HG02610 (cell line): ENCODE data around the gene ZNF41.
A peak's percentile ranks its signal among the peaks of the same experiment; 100 is the strongest.
"Not testable (repeated sequence)": the region's sequence is repeated elsewhere in the genome, so short reads cannot be mapped to it uniquely, and the experiment has no call there.

Source experiments
- ATAC-seq: cut with Tn5 transposase; IDR thresholded peaks from one replicate; pipeline ENCODE4 v1.9.1; 2021; ENCODE audit warnings: mild to moderate bottlenecking, moderate library complexity; ENCODE audit not compliant: unreplicated experiment

Gene ZNF41

GRCh38 chrX:47482512-47483305 lies at the start of gene ZNF41:
Gene ZNF41, minus strand, starts transcription at chrX:47483222. Its CDS starts 15,741 bp downstream, at chrX:47467481.
- peak; percentile 91 for ATAC-seq

GRCh38 chrX:47530049-47530448 lies 47.0 kb upstream of the ZNF41 start:
- ATAC-seq = no peak

- ATAC-seq = no peak
These were observed 46.5 kb upstream of the ZNF41 start for GRCh38 chrX:47529548-47529947.

GRCh38 chrX:47523713-47524166 lies 40.7 kb upstream of the ZNF41 start:
- no peak for ATAC-seq

GRCh38 chrX:47523297-47523696 lies 40.3 kb upstream of the ZNF41 start:
- peak; percentile 83 for ATAC-seq

- ATAC-seq = no peak
These were observed 35.1 kb upstream of the ZNF41 start for GRCh38 chrX:47518144-47518543.

- no peak for ATAC-seq
These were observed 33.1 kb upstream of the ZNF41 start for GRCh38 chrX:47515941-47516665.

- ATAC-seq = no peak
These were observed 31.7 kb upstream of the ZNF41 start for GRCh38 chrX:47514533-47515235.

- peak; percentile 75 for ATAC-seq
These were observed 30.3 kb upstream of the ZNF41 start for GRCh38 chrX:47513034-47513965.

- not testable (repeated sequence) for ATAC-seq
These were observed 29.4 kb upstream of the ZNF41 start for GRCh38 chrX:47512383-47512782.

GRCh38 chrX:47507153-47507867 lies 24.3 kb upstream of the ZNF41 start:
- no peak for ATAC-seq

GRCh38 chrX:47503151-47503550 lies 20.1 kb upstream of the ZNF41 start:
- no peak for ATAC-seq

- no peak for ATAC-seq
These were observed 19.5 kb upstream of the ZNF41 start for GRCh38 chrX:47502316-47503125.

- ATAC-seq = no peak
These were observed 18.4 kb upstream of the ZNF41 start for GRCh38 chrX:47501226-47502074.

GRCh38 chrX:47500554-47500953 lies 17.5 kb upstream of the ZNF41 start:
- no peak for ATAC-seq

GRCh38 chrX:47499293-47499692 lies 16.3 kb upstream of the ZNF41 start:
- ATAC-seq = no peak

- no peak for ATAC-seq
These were observed 15.4 kb upstream of the ZNF41 start for GRCh38 chrX:47498411-47498810.

- ATAC-seq = no peak
These were observed 14.4 kb upstream of the ZNF41 start for GRCh38 chrX:47497271-47497888.
